Fibroblast of skin of back (primary cell): Measurements from ENCODE around the gene INKA1. TPM values are rescaled to one million over a fixed set of nuclear protein-coding genes. Genes with fewer than 3 reads are reported as not detected.
"Not testable (repeated sequence)": the region's sequence is repeated elsewhere in the genome, so short reads cannot be mapped to it uniquely, and the experiment has no call there.

Experiments used
- DNase-seq: peaks from one replicate; pipeline ENCODE4 v3.0.0-alpha.2; 2013
- polyA plus RNA-seq, 2 experiments: library from polyadenylated mRNA; unstranded; fragments of 120-200 nt; gene quantifications; one replicate each; pipeline ENCODE4 v1.2.1, GENCODE V29; 2013; ENCODE audit not compliant: insufficient read length in 2 of 2

Gene INKA1
- polyA plus RNA-seq (2013, experiment 1 of 2; ENCODE audit: insufficient read length): 5.2 TPM
- polyA plus RNA-seq (2013, experiment 2 of 2; ENCODE audit: insufficient read length): 6.2 TPM

DNA sequence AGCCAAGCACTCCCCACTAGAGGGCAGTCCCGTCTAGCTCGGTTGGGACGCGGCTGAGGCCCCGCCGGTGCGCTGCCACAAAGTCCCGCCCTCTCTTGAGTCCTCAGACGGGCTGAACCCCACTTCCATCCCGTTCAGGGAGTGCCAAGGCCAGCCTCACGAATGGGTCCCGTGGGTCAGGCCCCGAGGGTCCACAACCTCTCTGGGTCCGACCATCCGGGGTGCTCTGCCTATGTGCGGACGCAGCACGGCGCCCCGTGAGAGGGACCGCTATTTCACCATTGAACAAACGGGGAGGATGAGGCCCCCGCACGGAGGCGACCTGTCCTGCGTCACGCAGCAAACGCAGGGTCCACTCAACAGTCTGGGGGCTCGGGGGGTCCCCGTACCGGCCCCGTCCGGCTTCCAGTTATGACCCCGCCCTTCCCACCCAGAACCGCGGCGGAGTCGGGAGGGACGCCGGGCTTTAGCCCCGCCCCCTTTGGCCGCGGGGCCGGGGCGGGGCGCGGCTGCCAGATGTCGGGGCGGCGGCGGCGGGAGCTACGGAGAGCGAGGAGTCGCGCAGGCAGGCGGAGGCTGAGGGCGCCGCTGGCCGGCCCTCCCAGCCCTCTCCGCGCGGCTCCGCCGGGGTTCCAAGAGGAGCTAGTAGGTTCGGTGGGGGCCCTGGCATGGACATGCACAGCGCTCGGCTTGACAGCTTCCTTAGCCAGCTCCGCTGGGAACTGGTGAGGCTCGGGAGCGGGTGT is at the start of gene INKA1:
INKA1 (plus strand) TSS at position 543 of the 746 bp plus-strand sequence; CDS start at position 675, 132 bp downstream.
- DNase-seq: peak; percentile 78

DNA sequence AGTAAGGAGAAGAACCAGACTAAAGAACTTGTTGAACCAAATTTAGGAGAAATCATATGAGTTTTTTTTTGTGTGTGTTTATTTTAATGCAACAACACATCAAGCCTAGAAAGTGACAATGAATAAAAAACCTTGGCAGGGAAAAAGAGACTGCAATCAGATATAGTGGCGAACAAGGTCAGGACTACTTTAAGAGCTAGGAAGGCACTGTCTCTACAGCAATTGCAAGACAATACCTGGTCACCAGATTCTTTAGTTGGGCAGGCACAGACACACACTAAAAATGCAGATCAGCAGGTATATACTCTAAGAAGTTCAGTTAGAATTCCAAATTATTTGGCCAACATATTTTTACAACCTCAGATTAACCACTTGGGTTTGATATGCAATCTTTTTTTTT is 48.5 kb upstream of the INKA1 start:
- no peak for DNase-seq

- DNase-seq: no peak
Measured at GRCh38 chr3:49756036-49756435, 47.0 kb upstream of the INKA1 start.

DNA sequence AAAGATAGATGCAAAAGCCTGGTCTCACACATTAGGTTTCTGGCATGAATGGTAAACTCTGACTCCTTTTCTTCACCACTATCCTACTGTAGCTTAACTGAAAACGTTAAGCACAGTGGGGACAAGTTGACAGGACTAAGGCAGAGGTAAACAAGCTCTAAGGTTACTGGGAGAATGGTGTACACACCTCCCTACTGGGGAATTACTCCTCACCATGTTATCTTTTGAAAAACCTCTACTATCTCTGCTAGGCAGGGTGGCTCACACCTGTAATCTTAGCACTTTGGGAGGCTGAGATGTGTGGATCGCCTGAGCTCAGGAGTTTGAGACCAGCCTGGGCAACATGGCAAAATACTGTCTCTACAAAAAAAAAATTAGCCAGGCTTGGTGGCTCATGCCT is 45.9 kb upstream of the INKA1 start:
- no peak for DNase-seq

DNA sequence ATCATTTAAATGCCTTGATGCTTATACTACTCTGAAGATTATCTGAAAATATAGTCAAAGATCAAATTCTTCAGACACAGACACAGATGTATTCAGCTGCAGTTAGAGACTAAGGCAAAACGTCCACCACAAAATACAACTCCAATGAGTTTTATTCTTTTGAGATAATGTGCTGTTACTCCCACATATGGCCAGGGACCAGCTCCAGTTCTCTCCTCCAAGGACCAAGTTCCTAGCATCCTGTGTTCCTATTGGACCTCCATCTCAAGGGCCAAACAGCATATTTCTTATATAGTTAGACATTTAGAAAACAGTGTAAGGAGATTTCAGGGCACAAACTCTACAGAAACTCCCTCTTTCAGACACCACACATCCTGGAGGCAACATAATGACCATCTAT is 43.8 kb upstream of the INKA1 start:
- no peak for DNase-seq

DNA sequence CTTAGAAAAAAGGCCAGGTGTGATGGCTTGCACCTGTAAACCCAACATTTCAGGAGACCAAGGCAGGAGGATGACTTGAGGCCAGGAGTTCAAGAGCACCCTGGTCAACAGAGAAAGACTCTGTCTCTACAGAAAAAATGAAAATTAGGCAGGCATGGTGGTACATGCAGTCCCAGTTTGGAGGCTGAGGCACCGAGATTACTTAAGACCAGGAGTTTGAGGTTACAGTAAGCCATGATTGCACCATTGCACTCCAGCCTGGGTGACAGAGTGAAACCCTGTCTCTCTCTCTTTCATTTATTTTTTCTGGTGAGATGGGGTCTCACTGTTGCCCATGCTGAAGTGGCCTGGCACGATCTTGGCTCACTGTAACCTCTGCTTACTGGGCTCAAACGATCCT is 41.4 kb upstream of the INKA1 start:
- no peak for DNase-seq

- DNase-seq: no peak
Measured at GRCh38 chr3:49763981-49764380, 39.1 kb upstream of the INKA1 start.

DNA sequence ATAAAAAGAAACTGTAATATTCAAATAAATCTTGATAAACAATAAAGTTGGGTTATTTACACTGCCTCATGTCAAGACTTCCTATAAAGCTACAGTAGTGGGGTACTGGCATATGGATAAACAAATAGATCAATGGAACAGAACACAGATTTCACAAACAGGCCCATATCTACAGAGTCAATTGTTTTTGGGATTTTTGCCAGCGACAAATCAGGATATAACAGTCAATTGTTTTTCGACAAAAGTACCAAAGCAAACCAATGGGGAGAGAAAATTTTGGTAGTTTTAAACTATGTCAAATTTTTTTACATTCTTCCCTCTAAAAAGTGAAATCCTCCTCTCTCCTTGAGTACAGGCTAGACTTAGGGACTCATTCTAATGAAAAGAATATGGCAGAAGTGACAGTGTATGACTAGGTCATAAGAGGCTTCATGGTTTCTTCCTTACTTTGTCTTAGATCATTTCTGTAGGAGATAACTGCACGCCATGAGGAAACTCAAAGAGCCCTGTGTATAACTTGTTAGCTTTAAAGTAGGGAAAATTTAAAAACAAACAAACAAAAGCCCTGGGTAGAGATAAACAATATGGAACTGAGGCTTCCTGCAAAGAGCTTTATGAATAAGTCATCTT is 33.7 kb upstream of the INKA1 start:
- no peak for DNase-seq

DNA sequence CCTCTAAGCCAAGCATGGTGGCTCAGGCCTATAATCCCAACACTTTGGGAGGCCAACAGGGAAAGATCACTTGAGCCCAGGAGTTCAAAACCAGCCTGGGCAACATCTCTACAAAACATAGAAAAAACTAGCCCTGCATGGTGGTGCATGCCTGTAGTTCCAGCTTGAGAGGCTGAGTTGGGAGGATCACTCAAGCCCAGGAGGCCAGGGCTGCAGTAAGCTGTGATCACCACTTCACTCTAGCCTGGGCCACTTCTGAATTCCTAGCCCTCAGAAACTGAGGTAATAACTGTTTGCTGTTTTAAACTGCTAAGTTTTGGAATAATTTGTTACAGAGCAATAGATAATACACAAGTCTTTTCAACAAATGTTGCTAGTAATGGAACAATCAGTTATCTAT is 33.1 kb upstream of the INKA1 start:
- no peak for DNase-seq

- no peak for DNase-seq
Measured at GRCh38 chr3:49771340-49771938, 31.6 kb upstream of the INKA1 start.

GRCh38 chr3:49772703-49773102 is 30.4 kb upstream of the INKA1 start:
- no peak for DNase-seq

DNA sequence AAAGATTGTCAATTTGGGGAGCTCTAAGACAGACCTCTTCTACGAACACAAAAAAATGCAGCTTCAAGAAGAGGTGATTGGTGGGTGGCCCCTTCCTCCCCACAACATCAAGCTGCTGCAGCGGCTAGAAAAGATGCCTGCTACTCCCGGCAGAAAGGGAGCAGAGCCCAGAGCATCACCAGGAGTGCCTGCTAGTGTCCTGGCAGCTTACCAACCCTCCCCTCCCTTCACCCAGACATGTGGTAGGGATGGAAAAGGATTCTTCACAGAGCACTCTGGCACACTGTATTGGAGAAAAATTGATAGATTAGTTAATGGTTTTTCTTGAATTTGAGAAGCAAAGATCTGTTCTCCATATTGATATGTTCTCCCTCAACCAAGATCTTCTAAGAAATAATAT is 27.5 kb upstream of the INKA1 start:
- no peak for DNase-seq

GRCh38 chr3:49776101-49776500 is 27.0 kb upstream of the INKA1 start:
- DNase-seq: not testable (repeated sequence)

GRCh38 chr3:49779358-49780079 is 23.5 kb upstream of the INKA1 start:
- DNase-seq: peak; percentile 60

DNA sequence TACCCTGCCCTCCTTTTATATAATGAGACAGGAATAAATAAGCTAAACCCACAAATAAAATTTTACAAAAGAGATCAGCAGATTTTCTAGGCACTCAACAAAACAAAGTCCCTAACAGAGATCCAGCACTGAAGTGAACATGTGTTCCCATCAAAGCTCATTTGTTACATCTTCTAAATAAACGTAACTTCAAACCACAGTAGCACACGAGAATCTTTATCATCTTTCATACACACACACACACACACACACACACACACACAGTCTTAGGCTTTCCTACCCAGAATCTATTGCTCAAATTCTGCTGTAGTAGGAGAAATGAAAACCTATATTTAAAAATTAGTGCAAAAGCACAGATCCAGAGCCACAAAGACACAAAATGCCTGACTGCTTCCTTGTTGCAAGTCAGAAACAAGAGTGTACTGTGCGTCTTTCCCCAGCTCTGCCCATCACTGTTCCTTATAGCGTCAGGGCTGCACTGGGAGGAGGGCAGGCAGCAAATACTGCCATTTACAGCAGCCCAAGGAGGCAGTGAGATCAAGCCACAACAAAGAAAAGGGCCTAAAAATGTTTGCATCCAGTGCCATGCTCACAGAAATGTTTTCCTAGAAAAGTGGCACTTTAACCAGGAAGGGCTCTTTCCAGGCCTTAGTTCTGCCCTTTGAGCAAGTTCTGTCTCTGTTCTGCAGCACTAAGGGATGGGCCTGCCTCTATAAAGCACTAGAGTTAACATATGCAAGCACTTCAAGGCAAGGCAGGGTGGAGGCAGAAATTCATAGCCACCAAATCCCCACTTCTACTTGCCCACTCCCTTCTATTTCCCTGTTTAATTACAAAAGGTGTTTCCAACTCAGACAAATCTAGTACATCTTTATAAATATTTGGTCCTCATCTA is 22.7 kb upstream of the INKA1 start:
- DNase-seq: no peak

- not testable (repeated sequence) for DNase-seq
Measured at GRCh38 chr3:49780975-49781365, 22.1 kb upstream of the INKA1 start.

- no peak for DNase-seq
Measured at GRCh38 chr3:49781415-49782199, 21.5 kb upstream of the INKA1 start.

GRCh38 chr3:49782277-49782676 is 20.8 kb upstream of the INKA1 start:
- not testable (repeated sequence) for DNase-seq

GRCh38 chr3:49785565-49786356 is 17.3 kb upstream of the INKA1 start:
- DNase-seq: peak; percentile 26
